Measurements from ENCODE around the gene PAQR3. TPM values are rescaled to one million over a fixed set of nuclear protein-coding genes. Genes with fewer than 3 reads are reported as not detected.
"Not testable (repeated sequence)": the region's sequence is repeated elsewhere in the genome, so short reads cannot be mapped to it uniquely, and the experiment has no call there.

PAQR3 gene
- total RNA-seq, 1 experiment from 2014 or later: 3.4 TPM

GRCh38 chr4:78880874-78881492 lies 58.3 kb downstream of the PAQR3 start:
- DNase-seq: no peak
- Histone ChIP-seq H3K4me3 (no peak overlapping the region), H3K9me3 (no peaks in the 10 kb centered on the region), H3K27me3 (no peaks in the 10 kb centered on the region), H3K36me3 (no peaks in the 10 kb centered on the region)

DNA sequence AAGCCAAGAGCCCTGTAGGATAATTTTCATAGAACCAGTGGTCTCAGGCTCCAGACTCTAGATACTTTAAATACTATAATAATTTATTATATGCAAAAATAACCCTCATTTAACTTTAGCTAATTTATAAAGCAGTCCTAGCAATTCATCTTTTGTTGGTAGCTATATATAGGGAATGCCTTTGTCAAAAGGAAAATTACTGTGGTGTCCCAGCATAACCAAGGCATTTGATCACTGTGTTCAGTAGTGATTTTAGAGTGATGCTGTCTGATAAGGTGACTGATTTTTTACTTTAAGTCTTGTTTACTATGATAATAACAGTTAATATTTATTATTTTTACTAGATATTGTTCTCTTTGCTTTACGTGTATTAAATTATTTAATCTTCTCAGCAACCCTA lies 61.2 kb downstream of the PAQR3 start:
- Histone ChIP-seq H3K36me3 (no peaks in the 10 kb centered on the region; the same call in 1 of the 2 replicates), H3K27me3 (no peaks in the 10 kb centered on the region), H3K9me3 (no peaks in the 10 kb centered on the region), H3K4me3 (no peak overlapping the region)
- no peak for DNase-seq

DNA sequence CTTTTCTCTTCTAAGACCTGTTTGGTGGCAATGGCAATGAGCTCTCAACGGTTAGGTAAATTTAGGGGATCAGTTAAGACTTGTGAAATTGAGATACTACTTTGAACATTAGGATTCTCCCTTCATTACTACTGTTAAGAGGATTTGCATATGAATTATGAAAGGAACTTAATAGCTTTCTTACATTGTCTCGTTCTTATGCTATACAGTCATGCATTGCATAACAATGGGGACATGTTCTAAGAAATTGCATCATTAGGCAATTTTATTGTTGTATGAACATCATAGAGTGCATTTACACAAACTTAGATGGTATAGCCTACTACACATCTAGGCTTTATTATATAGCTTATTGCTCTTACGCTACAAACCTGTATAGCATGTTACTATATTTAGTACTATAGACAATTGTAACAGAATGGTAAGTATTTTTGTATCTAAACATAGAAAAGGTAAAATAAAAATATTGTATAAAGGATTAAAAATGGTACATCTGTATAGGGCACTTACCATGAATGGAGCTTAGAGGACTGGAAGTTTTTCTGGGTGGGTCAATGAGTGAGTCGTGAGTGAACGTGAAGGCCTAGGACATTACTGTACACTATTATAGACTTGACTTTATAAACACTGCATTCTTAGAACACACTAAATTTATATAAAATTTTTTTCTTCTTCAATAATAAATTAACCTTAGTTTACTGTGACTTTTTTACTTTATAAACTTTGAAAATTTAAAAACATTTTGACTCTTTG lies 62.5 kb downstream of the PAQR3 start:
- DNase-seq: peak; percentile 2
- Histone ChIP-seq H3K4me3 (no peak overlapping the region), H3K36me3 (peaks cover 1% of the 10 kb centered on the region)

DNA sequence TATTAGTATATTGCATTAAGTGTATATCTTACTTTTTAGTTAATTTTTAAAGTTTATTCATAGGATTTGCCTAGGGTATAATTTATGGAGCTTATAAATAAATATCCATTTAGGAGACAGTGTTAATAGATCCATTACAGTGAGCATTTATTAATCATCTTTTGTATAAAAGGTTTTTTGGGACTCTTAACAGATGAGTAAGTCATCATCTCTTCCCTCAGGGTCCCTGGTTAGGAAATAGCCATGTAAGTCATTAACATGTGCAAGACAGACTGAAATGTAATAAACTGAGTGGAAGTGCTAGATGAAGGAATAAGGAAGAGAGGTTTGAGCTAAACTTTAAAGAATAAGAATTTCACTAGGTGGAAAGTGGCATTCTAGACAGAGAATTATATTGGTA lies 69.2 kb downstream of the PAQR3 start:
- Histone ChIP-seq H3K36me3 (peaks cover 3% of the 10 kb centered on the region), H3K4me3 (no peak overlapping the region), H3K9me3 (no peaks in the 10 kb centered on the region), H3K27me3 (no peaks in the 10 kb centered on the region)
- no peak for DNase-seq

More for the DNA sequence above, 62.5 kb downstream of the PAQR3 start:
- Histone ChIP-seq H3K27me3 (no peaks in the 10 kb centered on the region), H3K9me3 (no peaks in the 10 kb centered on the region)

DNA sequence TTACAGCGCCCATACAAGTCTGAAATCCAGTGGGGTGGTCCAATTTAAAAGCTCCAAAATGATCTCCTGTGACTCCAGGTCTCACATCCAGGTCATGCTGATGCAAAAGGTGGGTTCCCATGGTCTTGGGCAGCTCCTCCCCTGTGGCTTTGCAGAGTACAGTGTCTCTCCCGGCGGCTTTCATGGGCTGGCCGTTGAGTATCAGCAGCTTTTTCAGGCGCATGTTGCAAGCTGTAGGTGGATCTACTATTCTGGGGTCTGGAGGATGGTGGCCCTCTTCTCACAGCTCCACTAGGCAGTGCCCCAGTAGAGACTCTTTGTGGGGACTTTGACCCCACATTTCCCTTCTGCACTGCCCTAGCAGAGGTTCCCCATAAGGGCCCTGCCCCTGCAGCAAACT lies 70.5 kb downstream of the PAQR3 start:
- DNase-seq, H3K4me3 ChIP-seq, H3K9me3 ChIP-seq, H3K36me3 ChIP-seq, H3K27me3 ChIP-seq: not testable (repeated sequence)

DNA sequence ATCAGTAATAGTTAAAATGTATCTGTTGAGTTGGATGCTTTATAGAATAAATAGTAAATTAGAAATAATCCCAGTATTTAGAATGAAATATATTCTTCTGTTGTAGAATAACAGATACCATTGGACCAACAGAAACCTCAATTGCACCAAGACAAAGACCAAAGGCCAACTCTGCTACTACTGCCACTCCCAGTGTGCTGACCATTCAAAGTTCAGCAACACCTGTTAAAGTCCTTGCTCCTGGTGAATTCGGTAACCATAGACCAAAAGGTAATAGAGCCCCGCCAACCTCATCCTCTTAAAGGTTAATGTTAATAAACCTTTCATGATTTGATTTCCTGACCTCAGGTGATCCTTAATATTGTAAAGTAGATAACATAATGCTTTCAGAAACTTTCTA lies 73.8 kb downstream of the PAQR3 start:
- no peaks in the 10 kb centered on the region for H3K27me3 ChIP-seq
- no peaks in the 10 kb centered on the region for H3K36me3 ChIP-seq
- H3K4me3 ChIP-seq: no peak overlapping the region
- H3K9me3 ChIP-seq: no peaks in the 10 kb centered on the region
- DNase-seq: no peak

DNA sequence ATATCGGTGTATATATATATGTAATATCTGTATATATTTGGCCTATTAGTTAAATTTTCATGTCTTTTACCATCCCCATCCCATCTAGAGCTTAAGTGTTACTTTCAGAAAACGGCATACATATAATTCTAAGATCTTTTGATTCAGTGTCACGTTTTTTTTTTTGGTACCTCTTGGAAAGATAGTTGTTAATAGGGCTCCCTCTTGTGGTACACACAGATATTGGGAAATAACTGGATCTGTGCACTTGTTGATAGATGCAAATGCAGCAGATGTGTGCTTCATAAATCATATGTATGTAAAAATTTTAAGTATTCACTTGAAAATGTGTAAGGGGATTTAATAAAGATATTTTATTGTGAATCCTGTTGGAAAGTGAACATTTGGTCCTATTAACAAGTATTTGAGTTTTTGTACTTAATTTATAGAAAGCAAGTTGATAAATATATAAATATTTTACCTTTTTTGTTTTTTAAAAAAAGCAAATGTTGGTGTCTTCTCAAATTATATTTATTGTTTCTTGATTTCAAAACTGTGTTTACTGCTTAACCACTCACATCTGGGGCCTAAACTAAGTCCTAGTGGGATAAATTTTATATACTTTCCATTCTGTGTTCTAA lies 74.7 kb downstream of the PAQR3 start:
- Histone ChIP-seq H3K9me3 (no peaks in the 10 kb centered on the region), H3K27me3 (no peaks in the 10 kb centered on the region), H3K4me3 (no peak overlapping the region), H3K36me3 (no peaks in the 10 kb centered on the region)
- no peak for DNase-seq

GRCh38 chr4:78863991-78864390 lies 75.2 kb downstream of the PAQR3 start:
- peaks cover 2% of the 10 kb centered on the region; the same call in 1 of the 2 replicates for H3K36me3 ChIP-seq
- H3K9me3 ChIP-seq: no peaks in the 10 kb centered on the region
- DNase-seq: no peak
- no peaks in the 10 kb centered on the region for H3K27me3 ChIP-seq
- no peak overlapping the region for H3K4me3 ChIP-seq

DNA sequence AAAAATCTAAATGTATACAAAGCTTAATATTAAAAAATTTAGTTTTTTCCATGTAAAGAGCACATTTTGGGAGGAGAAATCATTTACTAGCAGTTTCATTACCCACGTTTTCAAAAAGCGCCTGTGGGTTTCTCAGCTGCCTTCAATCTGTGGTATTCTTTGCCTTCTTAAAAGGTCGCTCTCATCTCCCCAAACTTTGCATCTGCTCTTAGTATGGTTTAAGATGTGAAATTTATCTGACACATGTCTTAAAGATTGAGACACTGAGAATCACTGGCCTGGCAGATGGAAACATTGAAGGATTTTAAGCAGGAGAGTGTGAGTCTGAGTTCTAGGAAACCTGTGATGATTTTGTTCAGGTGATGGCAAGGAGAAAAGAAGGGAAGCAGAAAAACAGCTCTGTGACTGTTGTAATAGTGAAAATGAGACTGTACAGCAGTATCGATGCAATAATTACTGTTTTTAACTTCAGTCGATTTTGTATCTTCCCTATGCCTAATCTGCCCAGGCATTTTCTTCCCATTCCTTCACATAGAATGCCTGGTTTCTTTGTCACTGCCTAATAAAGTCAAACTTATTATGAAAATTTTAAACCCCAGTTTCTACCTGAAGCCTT lies 75.9 kb downstream of the PAQR3 start:
- Histone ChIP-seq H3K36me3 (peaks cover 2% of the 10 kb centered on the region; the same call in 1 of the 2 replicates), H3K9me3 (no peaks in the 10 kb centered on the region), H3K27me3 (no peaks in the 10 kb centered on the region), H3K4me3 (no peak overlapping the region)
- no peak for DNase-seq

DNA sequence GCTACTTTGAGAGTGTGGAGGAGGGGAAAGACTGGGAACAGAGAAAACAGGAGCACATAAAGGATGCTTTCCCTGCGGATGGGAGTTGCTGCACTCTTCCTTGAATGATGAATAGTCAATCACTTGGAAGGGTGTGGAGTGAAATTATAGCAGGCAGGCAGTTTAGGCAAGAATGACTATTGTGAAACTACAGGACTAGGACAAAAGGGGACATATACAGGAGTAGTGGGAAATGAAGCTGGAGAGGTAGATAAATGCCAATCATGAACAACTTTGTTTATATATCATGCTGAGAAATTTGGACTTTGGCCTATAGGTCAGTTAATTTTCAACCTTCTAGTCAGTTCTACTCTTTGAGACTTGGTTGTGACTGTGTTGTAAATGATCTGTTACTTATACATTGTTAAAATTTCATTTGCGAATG lies 76.9 kb downstream of the PAQR3 start:
- H3K9me3 ChIP-seq: no peaks in the 10 kb centered on the region
- no peaks in the 10 kb centered on the region for H3K27me3 ChIP-seq
- peaks cover 2% of the 10 kb centered on the region; the same call in 1 of the 2 replicates for H3K36me3 ChIP-seq
- DNase-seq: no peak
- H3K4me3 ChIP-seq: no peak overlapping the region

Other genes with a start within 250 kb of the PAQR3 start
- gene BMP2K, start 163.1 kb downstream of the PAQR3 start, total RNA-seq (2014; rRNA removed; shearing (Covaris generic); ENCODE audit: low replicate concordance): 6.1 and 8.4 TPM in 2 replicates

Measured in MG63 (cell line).